Regular cardiac myocyte (primary cell): ENCODE results near the gene RPL22L1. TPM values are rescaled to one million over a fixed set of nuclear protein-coding genes. Genes with fewer than 3 reads are reported as not detected.

ENCODE experiments used
- total RNA-seq: library from RNA; depleted of rRNA; stranded (reverse); fragments of >200 nt; gene quantifications from 2 replicates; pipeline ENCODE4 v1.2.3, GENCODE V29; 2014

The RPL22L1 gene
- total RNA-seq, result 139 and 262 TPM in 2 replicates

DNA sequence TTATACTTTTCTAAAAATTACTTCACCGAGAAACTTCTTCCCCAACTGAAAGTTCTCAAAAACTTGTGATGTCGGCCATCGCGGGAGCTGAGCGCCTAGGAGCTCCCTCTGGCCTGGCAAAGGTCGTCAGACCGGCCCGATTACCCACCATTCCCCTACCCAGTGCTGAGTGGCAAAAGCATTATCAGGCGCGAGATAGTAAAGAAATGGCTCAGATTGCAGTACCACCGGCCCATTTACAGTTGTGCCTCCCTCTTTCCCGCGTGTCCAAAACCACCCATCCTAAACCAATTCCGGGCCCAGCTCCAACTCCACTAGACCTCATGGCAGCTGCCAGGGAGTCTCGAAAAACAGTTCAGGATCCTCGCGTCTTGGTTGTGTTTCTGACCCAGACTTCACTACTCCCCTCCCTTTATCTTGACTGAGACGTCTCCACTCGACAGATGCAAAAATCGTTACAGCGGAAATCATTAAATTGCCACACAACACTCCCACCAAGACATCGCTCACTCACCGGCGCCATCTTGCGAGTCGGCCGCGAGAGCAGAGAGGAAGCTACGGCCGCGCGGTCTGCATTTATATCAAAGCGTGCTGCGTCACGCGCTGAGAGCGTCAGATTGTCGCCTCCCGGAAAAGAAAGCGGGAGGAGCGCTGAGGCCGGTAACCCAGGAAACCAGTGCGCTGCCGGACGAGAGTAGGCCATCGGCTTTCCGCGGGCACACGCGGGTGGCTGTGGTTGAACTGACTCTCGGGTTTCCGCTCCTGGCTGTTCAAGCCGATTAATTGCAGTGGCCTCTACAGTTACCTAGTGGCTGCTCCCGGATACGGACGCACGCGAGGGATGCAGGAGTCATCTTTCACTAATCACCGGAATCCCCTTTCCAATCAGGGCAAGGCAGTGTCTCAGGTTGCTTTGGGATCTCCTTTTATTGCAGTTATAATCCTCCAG lies at the start of gene RPL22L1:
Gene RPL22L1, minus strand, starts transcription at position 551 of the 949 bp plus-strand sequence. Its CDS starts 28 bp downstream, at position 523.

DNA sequence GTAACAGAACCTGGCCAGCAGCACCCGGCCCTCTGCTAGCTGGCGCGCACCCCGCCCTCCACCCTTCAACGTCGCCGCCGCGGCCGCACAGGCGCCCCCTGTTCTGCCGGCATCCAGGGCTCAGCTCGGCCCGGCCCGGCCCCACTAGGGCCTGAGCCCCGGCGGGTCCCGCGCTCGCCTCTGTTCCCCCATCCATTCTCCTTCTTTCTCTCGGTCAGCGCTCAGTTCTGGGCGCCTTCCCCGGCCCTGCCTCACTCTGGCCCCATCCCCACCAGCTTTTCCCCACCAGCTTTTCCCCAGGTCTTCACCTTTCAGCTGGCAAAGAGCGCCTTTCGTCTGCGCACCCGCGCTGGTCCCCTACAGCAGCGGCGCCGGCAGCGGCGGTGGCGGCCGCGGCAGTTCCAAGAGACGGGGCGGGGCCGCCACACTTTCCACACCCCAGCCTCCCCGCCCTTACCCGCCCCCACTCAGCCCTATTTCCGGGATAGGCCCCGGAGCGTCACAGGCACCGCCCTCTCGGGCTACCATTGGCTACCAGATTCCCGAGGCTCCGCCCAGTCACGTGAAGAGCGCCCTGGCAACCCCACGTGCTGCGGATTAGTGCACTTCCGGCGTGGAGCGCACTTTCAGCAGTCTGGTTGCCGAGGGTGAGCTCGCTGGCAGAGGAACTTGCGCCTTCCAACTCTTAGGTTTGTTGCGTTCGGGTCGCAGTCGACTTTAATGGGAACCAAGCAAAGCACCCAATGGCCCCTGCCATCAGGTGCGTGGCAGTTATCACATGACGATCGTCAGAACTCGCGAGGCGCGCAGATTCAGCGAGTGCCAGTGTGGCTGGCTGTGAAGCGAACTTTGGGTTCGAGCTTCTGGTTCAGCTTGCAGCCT lies 38.5 kb upstream of the RPL22L1 start, which contains the start of gene EIF5A2:
Gene EIF5A2, minus strand, starts transcription at position 403 of the 882 bp plus-strand sequence. CDS start 831 bp downstream, outside the sequence.

Other genes starting within 250 kb of the RPL22L1 start
- 17.4 and 17.5 TPM in 2 replicates for gene EIF5A2, start 38.4 kb upstream of the RPL22L1 start, total RNA-seq
- gene SLC2A2, start 156.5 kb upstream of the RPL22L1 start, total RNA-seq, result not detected in 2 replicates